ENCODE data around the gene ALG2.

The ALG2 gene

DNA sequence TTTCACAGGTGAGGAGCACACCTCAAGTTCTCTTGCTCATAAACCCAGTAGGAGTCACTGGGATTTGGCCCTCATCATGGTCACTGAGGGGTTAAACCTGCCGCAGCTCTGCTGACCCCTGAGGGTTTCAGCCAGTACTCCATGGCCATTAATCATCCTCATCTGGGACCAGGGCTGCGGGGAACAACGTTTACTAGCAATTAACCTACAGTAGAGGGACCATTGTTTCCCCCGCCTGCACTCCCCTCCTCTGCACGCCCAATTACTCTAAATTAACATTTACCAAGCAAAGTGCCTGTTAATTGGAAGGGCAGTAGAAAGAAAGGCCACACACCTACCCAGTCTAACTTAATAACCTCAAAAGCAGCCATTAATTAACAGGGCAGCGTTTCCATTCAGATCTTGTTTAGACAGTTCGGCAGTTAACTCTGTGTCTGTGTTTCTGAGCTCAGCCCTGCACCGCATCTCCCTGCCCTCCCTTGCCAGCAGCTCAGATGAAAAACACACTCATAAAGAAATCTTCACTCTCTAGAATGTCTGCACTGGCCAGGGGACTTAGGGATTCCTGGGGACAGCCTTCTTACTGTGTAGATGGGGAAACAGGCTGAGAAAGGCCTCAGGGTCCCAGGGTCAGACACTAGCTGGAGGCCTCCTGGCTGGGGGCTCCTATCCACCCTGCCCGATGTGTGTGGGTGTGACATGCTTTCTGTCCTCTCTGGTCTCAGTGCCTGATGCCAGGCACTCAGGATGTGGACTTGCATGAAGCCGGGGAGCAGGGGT, 51.6 kb downstream of the ALG2 start (continued):
- TF ChIP-seq, protein P1, sequence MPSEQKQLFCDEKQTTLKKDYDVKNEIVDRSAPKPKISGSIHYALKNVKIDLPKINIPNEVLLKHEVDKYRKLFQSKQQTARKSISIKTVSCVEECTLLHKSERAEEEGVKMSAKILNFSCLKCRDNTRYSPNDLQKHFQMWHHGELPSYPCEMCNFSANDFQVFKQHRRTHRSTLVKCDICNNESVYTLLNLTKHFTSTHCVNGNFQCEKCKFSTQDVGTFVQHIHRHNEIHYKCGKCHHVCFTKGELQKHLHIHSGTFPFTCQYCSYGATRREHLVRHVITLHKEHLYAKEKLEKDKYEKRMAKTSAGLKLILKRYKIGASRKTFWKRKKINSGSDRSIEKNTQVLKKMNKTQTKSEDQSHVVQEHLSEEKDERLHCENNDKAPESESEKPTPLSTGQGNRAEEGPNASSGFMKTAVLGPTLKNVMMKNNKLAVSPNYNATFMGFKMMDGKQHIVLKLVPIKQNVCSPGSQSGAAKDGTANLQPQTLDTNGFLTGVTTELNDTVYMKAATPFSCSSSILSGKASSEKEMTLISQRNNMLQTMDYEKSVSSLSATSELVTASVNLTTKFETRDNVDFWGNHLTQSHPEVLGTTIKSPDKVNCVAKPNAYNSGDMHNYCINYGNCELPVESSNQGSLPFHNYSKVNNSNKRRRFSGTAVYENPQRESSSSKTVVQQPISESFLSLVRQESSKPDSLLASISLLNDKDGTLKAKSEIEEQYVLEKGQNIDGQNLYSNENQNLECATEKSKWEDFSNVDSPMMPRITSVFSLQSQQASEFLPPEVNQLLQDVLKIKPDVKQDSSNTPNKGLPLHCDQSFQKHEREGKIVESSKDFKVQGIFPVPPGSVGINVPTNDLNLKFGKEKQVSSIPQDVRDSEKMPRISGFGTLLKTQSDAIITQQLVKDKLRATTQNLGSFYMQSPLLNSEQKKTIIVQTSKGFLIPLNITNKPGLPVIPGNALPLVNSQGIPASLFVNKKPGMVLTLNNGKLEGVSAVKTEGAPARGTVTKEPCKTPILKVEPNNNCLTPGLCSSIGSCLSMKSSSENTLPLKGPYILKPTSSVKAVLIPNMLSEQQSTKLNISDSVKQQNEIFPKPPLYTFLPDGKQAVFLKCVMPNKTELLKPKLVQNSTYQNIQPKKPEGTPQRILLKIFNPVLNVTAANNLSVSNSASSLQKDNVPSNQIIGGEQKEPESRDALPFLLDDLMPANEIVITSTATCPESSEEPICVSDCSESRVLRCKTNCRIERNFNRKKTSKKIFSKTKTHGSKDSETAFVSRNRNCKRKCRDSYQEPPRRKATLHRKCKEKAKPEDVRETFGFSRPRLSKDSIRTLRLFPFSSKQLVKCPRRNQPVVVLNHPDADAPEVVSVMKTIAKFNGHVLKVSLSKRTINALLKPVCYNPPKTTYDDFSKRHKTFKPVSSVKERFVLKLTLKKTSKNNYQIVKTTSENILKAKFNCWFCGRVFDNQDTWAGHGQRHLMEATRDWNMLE (tag by site-specific recombination; conservative IDR thresholded peaks at IDR 0.05; ENCODE audit: low read depth), result no peak
- no peak for TF ChIP-seq ZNF555 (tag by site-specific recombination; conservative IDR thresholded peaks at IDR 0.05)
- TF ChIP-seq, protein P2, sequence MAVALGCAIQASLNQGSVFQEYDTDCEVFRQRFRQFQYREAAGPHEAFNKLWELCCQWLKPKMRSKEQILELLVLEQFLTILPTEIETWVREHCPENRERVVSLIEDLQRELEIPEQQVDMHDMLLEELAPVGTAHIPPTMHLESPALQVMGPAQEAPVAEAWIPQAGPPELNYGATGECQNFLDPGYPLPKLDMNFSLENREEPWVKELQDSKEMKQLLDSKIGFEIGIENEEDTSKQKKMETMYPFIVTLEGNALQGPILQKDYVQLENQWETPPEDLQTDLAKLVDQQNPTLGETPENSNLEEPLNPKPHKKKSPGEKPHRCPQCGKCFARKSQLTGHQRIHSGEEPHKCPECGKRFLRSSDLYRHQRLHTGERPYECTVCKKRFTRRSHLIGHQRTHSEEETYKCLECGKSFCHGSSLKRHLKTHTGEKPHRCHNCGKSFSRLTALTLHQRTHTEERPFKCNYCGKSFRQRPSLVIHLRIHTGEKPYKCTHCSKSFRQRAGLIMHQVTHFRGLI (tag by site-specific recombination; IDR thresholded peaks at IDR 0.05), result no peak
- peak; percentile 95 for TF ChIP-seq SP7 (tag by site-specific recombination; IDR thresholded peaks at IDR 0.05)
- TF ChIP-seq ZNF175 (tag by site-specific recombination; IDR thresholded peaks at IDR 0.05), result no peak
- TF ChIP-seq ZBTB17 (tag by site-specific recombination; IDR thresholded peaks at IDR 0.05), result peak; percentile 67
- TF ChIP-seq ZNF544 (tag by site-specific recombination; IDR thresholded peaks at IDR 0.05), result no peak
- TF ChIP-seq ZNF548 (tag by site-specific recombination; IDR thresholded peaks at IDR 0.05), result no peak

DNA sequence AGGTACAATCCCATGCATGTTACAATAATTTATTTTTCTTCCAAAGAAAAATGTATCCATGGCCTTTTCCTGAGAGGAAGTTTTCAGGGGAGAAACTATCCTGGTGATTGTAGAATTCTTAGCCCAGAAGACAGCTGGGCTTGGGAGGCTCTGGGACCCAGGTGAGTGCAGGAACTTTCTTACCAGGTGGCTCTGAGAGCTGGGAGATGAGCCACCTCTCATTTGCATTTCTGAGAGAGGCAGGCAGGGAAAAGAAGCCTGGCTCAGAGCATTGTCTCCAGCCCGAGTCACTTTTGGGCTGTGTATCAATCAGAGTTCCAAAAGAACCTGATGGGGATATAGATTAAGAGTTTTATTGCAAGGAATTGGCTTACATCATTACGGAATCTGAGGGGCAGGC, 52.7 kb downstream of the ALG2 start:
- H3K4me1 ChIP-seq (ENCODE audit: control insufficient read depth, insufficient read depth, low read length), result no peaks in the 10 kb centered on the region
- ChIA-PET POLR2A (no interaction called here), CTCF (interaction anchor here (0.7 kb wide), 1 partner anchor 1964 kb away, joined by 3 read pairs; no protein-coding TSS in a partner anchor)
- no peak overlapping the region for H3K4me3 ChIP-seq (ENCODE audit: low read depth, low read length)
- H3K9me3 ChIP-seq (ENCODE audit: control insufficient read depth, insufficient read depth, low read depth, low read length), result no peaks in the 10 kb centered on the region
- no peaks in the 10 kb centered on the region for H3K36me3 ChIP-seq (ENCODE audit: control insufficient read depth in 2 of 2, insufficient read depth in 1 of 2, low read length in 2 of 2)
- TF ChIP-seq ZXDB (tag by site-specific recombination; IDR thresholded peaks at IDR 0.05) (no peak), ZNF311 (tag by site-specific recombination; IDR thresholded peaks at IDR 0.05; ENCODE audit: borderline replicate concordance) (no peak), ZBTB8A (tag by site-specific recombination; IDR thresholded peaks at IDR 0.05) (no peak), SETDB1 (IDR thresholded peaks at IDR 0.05; ENCODE audit: insufficient read length, low read length) (no peak), ZBTB1 (tag by site-specific recombination; IDR thresholded peaks at IDR 0.05) (no peak), ZNF514 (tag by site-specific recombination; IDR thresholded peaks at IDR 0.05) (no peak)
- TF ChIP-seq, protein P3, sequence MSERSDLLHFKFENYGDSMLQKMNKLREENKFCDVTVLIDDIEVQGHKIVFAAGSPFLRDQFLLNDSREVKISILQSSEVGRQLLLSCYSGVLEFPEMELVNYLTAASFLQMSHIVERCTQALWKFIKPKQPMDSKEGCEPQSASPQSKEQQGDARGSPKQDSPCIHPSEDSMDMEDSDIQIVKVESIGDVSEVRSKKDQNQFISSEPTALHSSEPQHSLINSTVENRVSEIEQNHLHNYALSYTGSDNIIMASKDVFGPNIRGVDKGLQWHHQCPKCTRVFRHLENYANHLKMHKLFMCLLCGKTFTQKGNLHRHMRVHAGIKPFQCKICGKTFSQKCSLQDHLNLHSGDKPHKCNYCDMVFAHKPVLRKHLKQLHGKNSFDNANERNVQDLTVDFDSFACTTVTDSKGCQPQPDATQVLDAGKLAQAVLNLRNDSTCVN (tag by site-specific recombination; optimal IDR thresholded peaks at IDR 0.05), result no peak
- H3K27ac ChIP-seq (ENCODE audit: extremely low read depth, low read depth, low read length), result no peak overlapping the region

DNA sequence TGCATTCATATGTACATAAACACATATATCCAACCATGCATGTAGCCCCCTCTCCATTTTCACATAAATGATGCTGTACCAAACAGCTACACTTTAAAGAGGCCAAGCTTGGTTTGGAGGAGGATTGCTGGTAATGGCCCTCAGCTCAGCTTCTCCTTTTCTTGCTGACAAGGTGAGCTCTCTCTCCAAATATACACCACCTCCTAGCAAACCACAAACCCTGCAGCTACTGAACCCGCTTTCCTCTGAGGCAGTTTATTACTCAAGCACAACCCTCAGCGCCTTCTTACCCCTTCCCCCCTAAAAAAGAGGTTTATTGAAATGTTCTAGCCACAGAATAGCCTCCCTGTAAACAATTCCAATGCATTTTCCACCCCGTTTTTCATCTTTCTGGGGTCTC, 54.0 kb downstream of the ALG2 start:
- H3K9me3 ChIP-seq (ENCODE audit: control insufficient read depth, insufficient read depth, low read depth, low read length), result no peaks in the 10 kb centered on the region
- H3K36me3 ChIP-seq (ENCODE audit: control insufficient read depth in 2 of 2, insufficient read depth in 1 of 2, low read length in 2 of 2), result no peaks in the 10 kb centered on the region
- CTCF ChIA-PET, result interaction anchor here (0.7 to 6.5 kb wide), 4 partner anchors 11 to 125 kb away, joined by 3 to 45 read pairs (median 4); no protein-coding TSS in a partner anchor
- H3K4me3 ChIP-seq (ENCODE audit: low read depth, low read length), result no peak overlapping the region
- POLR2A ChIA-PET, result no interaction called here
- no peak overlapping the region for H3K27ac ChIP-seq (ENCODE audit: extremely low read depth, low read depth, low read length)
- H3K4me1 ChIP-seq (ENCODE audit: control insufficient read depth, insufficient read depth, low read length), result no peaks in the 10 kb centered on the region
- TF ChIP-seq SCRT1 (tag by site-specific recombination; IDR thresholded peaks at IDR 0.05; ENCODE audit: borderline replicate concordance), result no peak
- no peak for TF ChIP-seq ZNF202 (tag by site-specific recombination; IDR thresholded peaks at IDR 0.05; ENCODE audit: borderline replicate concordance)
- TF ChIP-seq, protein P4, sequence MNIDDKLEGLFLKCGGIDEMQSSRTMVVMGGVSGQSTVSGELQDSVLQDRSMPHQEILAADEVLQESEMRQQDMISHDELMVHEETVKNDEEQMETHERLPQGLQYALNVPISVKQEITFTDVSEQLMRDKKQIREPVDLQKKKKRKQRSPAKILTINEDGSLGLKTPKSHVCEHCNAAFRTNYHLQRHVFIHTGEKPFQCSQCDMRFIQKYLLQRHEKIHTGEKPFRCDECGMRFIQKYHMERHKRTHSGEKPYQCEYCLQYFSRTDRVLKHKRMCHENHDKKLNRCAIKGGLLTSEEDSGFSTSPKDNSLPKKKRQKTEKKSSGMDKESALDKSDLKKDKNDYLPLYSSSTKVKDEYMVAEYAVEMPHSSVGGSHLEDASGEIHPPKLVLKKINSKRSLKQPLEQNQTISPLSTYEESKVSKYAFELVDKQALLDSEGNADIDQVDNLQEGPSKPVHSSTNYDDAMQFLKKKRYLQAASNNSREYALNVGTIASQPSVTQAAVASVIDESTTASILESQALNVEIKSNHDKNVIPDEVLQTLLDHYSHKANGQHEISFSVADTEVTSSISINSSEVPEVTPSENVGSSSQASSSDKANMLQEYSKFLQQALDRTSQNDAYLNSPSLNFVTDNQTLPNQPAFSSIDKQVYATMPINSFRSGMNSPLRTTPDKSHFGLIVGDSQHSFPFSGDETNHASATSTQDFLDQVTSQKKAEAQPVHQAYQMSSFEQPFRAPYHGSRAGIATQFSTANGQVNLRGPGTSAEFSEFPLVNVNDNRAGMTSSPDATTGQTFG (tag by site-specific recombination; IDR thresholded peaks at IDR 0.05; ENCODE audit: borderline replicate concordance), result no peak
- TF ChIP-seq YY1 (tag by site-specific recombination; IDR thresholded peaks at IDR 0.05), result no peak
- TF ChIP-seq, protein P5, sequence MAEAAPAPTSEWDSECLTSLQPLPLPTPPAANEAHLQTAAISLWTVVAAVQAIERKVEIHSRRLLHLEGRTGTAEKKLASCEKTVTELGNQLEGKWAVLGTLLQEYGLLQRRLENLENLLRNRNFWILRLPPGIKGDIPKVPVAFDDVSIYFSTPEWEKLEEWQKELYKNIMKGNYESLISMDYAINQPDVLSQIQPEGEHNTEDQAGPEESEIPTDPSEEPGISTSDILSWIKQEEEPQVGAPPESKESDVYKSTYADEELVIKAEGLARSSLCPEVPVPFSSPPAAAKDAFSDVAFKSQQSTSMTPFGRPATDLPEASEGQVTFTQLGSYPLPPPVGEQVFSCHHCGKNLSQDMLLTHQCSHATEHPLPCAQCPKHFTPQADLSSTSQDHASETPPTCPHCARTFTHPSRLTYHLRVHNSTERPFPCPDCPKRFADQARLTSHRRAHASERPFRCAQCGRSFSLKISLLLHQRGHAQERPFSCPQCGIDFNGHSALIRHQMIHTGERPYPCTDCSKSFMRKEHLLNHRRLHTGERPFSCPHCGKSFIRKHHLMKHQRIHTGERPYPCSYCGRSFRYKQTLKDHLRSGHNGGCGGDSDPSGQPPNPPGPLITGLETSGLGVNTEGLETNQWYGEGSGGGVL (tag by site-specific recombination; IDR thresholded peaks at IDR 0.05), result no peak
- no peak for TF ChIP-seq ZNF19 (tag by site-specific recombination; IDR thresholded peaks at IDR 0.05; ENCODE audit: low read depth)
